GM12878 (cell line): Measurements from ENCODE around the gene TACC2.
A peak's percentile ranks its signal among the peaks of the same experiment; 100 is the strongest.

Experiments used
- CTCF ChIP-seq, 3 experiments: IDR thresholded peaks in 2 of 3; conservative IDR thresholded peaks in 1 of 3; 2 replicates each; pipeline ENCODE4 v1.5.1; 2011; ENCODE audit warnings: low read depth in 3 of 3, low read length in 3 of 3, mild to moderate bottlenecking in 3 of 3, control low read depth in 2 of 3, moderate library complexity in 2 of 3, inconsistent platforms in 1 of 3, mixed read lengths in 1 of 3; ENCODE audit not compliant: control insufficient read depth in 2 of 3, insufficient read depth in 1 of 3; ENCODE audit errors: extremely low read depth in 1 of 3
- EED ChIP-seq: sonication (generic); IDR thresholded peaks from 2 replicates; pipeline ENCODE4 v1.6.1; 2016; ENCODE audit warnings: antibody characterized with exemption, low read depth
- EZH2 ChIP-seq: IDR thresholded peaks from 2 replicates; pipeline ENCODE4 v1.6.1; 2012; ENCODE audit warnings: low read depth, mild to moderate bottlenecking, control low read depth, inconsistent platforms, low read length, borderline replicate concordance; ENCODE audit not compliant: control insufficient read depth
- MXI1 ChIP-seq: fragments of 150-350 bp; IDR thresholded peaks from 2 replicates; pipeline ENCODE4 v1.6.1; 2011; ENCODE audit warnings: low read depth, mild to moderate bottlenecking, inconsistent platforms, low read length, improper control_type of control experiment
- NRF1 ChIP-seq: conservative IDR thresholded peaks from 2 replicates; pipeline ENCODE4 v1.6.1; 2011; ENCODE audit warnings: mild to moderate bottlenecking, low read depth, low read length, improper control_type of control experiment
- PKNOX1 ChIP-seq: fragments of 450-650 bp; IDR thresholded peaks from 2 replicates; pipeline ENCODE4 v1.6.1; 2016; ENCODE audit warnings: mild to moderate bottlenecking
- POLR2AphosphoS5 ChIP-seq: IDR thresholded peaks from 2 replicates; pipeline ENCODE4 v1.6.1; 2011; ENCODE audit warnings: mild to moderate bottlenecking, low read length, inconsistent platforms
- RFX5 ChIP-seq: IDR thresholded peaks from 2 replicates; pipeline ENCODE4 v1.6.1; 2011; ENCODE audit warnings: low read depth, low read length, improper control_type of control experiment
- TCF12 ChIP-seq: IDR thresholded peaks from 2 replicates; pipeline ENCODE4 v1.6.1; 2011; ENCODE audit warnings: low read depth, mild to moderate bottlenecking, low read length
- ZBTB11 ChIP-seq: fragments of 450-650 bp; formaldehyde crosslinking; IDR thresholded peaks from 2 replicates; pipeline ENCODE4 v1.5.0; 2022; ENCODE audit warnings: mild to moderate bottlenecking, missing genetic modification characterization

- TF ChIP-seq EED (no peak), ZBTB11 (no peak), MXI1 (no peak), RFX5 (no peak), EZH2 (no peak), PKNOX1 (no peak), POLR2AphosphoS5 (no peak), CTCF (IDR thresholded peaks at IDR 0.05 in 2 of 3, conservative IDR thresholded peaks at IDR 0.05 in 1 of 3; ENCODE audit: control insufficient read depth in 2 of 3, extremely low read depth in 1 of 3, insufficient read depth in 1 of 3, low read depth in 3 of 3, low read length in 3 of 3) (peak; percentile 22 to 47 (median 42); a peak in 4 of 6 replicates), TCF12 (no peak), NRF1 (no peak)
Observed at GRCh38 chr10:122054048-122055025, 65.4 kb downstream of the TACC2 start.
